Kidney (tissue), 14 donors: ENCODE measurements around the gene CEMIP. TPM values are rescaled to one million over a fixed set of nuclear protein-coding genes. Genes with fewer than 3 reads are reported as not detected.

Experiments
- DNase-seq, 5 donors: peaks; one replicate each; pipeline ENCODE4 v3.0.0-alpha.2; 2013 to 2020
- FAIRE-seq: peaks from 2 replicates; lab custom pipeline; 2012; peaks lifted over from hg19 to GRCh38; lab: Jason Lieb, UNC
- H3K27ac ChIP-seq, 2 donors: one replicate each; pipeline ENCODE4 v1.7.0; 2013; ENCODE audit warnings: low read depth in 2 of 2, low read length in 2 of 2, inconsistent platforms in 1 of 2
- H3K27me3 ChIP-seq: one replicate; pipeline ENCODE4 v1.7.1; 2013; ENCODE audit warnings: low read length, inconsistent platforms; ENCODE audit not compliant: control insufficient read depth, insufficient read depth
- H3K36me3 ChIP-seq, 3 donors: one replicate each; pipeline versions ENCODE4 v1.7.0 to v1.7.1; 2013; ENCODE audit warnings: low read length in 3 of 3, control low read depth in 1 of 3, inconsistent platforms in 1 of 3; ENCODE audit not compliant: insufficient read depth in 3 of 3, control insufficient read depth in 2 of 3
- H3K4me1 ChIP-seq, 3 donors: one replicate each; pipeline versions ENCODE4 v1.7.0 to v1.7.1; 2013; ENCODE audit warnings: low read length in 3 of 3, inconsistent platforms in 1 of 3, low read depth in 1 of 3; ENCODE audit not compliant: control insufficient read depth in 2 of 3, insufficient read depth in 2 of 3
- H3K4me3 ChIP-seq, 3 donors: one replicate each; pipeline versions ENCODE4 v1.7.0 to v1.8.1; 2013; ENCODE audit warnings: low read length in 3 of 3, control low read depth in 1 of 3, inconsistent platforms in 1 of 3
- H3K9ac ChIP-seq, 3 donors: one replicate each; pipeline versions ENCODE4 v1.7.0 to v1.7.1; 2013; ENCODE audit warnings: low read length in 3 of 3, control low read depth in 1 of 3, inconsistent platforms in 1 of 3
- H3K9me3 ChIP-seq, 3 donors: one replicate each; pipeline versions ENCODE4 v1.7.0 to v1.7.1; 2013; ENCODE audit warnings: low read length in 3 of 3, control low read depth in 1 of 3, inconsistent platforms in 1 of 3; ENCODE audit not compliant: control insufficient read depth in 2 of 3, insufficient read depth in 1 of 3
- intact Hi-C: fragments of 100-400 bp; cut with DNase I; formaldehyde crosslinking; loops from one replicate; pipeline ENCODE4 v1.11.1; 2022
- polyA plus RNA-seq: library from polyadenylated mRNA; stranded (reverse); fragments of 350-450 nt; fragmentation: Illumina TruSeq; extraction: RNeasy Lipid Tissue Mini Kit (QIAGEN cat#74804); gene quantifications from one replicate; pipeline ENCODE4 v1.2.3, GENCODE V29; 2014; ENCODE audit warnings: low read depth, low replicate concordance; ENCODE audit not compliant: insufficient read depth
- total RNA-seq: library from RNA; stranded (reverse); fragmentation: NEBNext Ultra II Directional; extraction: Animal tissue kit (Norgen Biotek cat#: 25700); gene quantifications from one replicate; pipeline ENCODE4 v1.2.1, GENCODE V29; 2021
- TF ChIP-seq, protein P1 (sequence below): IDR thresholded peaks from 3 replicates; pipeline ENCODE4 v1.5.1; 2012; ENCODE audit warnings: mild to moderate bottlenecking, moderate library complexity, borderline replicate concordance; ENCODE audit not compliant: insufficient read depth; ENCODE audit errors: extremely low read depth
- donor health status: control.
- donor health status: control.
- donor health status: control.
- donor health status: control.
- donor health status: control.
- donor health status: DM: yes; HTN: yes; CAD: no.
- donor health status: Normal renal cell carcinoma (clear cell type).

The CEMIP gene
- total and polyA plus RNA-seq, 2 donors from 2014 or later = 0.11 to 0.57 TPM

DNA sequence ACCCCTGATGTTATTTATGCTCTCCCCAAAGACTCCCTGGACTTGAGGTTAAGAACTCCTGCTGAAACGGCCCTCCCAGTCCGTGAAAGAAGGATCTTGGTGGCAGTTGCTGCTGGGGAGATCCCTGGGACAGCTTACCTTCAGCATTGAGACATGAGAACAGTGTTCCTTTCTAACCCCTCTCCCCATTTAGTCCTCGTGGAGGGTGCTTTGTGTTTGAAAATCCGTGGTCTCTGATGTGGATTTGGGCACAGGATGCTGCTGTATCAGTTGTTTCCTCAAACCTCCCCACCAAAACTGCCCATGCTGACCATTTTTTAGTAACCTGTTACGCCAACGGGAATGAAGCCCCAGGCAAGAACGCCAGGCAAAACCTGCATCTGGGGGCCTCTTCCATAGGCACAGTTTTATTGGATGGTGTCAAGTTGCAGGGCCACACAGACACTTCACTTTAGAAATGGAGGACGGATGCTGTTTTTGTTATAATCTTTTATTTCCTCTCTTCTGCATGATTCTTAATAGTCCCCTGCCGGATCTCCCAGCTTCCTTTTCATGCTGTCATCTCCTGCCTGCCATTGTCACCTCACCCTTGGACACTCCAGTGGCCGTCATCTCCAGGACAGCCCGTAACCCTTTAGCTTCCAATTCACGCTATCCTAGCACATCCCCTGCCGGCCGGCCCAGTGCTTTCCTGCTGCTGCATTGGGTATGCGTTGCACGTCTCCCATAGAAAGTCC is 31.7 kb upstream of the CEMIP start:
- peak in 4 of 5 donors; percentile 45 to 66 (median 55) for DNase-seq
- no peak for FAIRE-seq
- H3K27ac ChIP-seq = no peak overlapping the region
- H3K27me3 ChIP-seq = no peaks in the 10 kb centered on the region
- H3K9me3 ChIP-seq = no peaks in the 10 kb centered on the region
- H3K36me3 ChIP-seq = no peaks in the 10 kb centered on the region
- intact Hi-C loops = no loop called here
- H3K4me1 ChIP-seq = peaks cover 0 to 3% (median 0%) of the 10 kb centered on the region in 3 donors
- TF ChIP-seq, protein P1, sequence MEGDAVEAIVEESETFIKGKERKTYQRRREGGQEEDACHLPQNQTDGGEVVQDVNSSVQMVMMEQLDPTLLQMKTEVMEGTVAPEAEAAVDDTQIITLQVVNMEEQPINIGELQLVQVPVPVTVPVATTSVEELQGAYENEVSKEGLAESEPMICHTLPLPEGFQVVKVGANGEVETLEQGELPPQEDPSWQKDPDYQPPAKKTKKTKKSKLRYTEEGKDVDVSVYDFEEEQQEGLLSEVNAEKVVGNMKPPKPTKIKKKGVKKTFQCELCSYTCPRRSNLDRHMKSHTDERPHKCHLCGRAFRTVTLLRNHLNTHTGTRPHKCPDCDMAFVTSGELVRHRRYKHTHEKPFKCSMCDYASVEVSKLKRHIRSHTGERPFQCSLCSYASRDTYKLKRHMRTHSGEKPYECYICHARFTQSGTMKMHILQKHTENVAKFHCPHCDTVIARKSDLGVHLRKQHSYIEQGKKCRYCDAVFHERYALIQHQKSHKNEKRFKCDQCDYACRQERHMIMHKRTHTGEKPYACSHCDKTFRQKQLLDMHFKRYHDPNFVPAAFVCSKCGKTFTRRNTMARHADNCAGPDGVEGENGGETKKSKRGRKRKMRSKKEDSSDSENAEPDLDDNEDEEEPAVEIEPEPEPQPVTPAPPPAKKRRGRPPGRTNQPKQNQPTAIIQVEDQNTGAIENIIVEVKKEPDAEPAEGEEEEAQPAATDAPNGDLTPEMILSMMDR = no peak
- peak overlapping the region in 1 of 3 donors; percentile 27 for H3K4me3 ChIP-seq
- no peak overlapping the region for H3K9ac ChIP-seq

DNA sequence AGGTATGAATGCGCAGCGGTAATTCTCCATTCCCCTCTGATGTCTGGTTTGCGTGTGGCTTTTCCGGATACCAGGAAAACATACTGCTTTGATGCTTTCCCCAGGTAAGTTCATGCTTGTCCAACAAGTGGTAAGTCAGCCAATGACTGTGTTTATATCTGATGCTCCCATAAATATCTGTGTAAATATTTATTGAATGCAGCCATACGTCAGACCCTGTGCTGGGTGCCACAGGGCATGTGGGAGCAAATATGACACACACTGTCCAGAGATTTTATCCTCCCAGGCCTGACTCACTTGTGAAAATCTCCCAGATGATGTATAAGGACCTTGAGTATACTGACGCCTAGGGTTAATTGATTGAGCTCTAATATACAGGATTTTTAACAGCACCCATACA is 29.6 kb upstream of the CEMIP start:
- no peaks in the 10 kb centered on the region for H3K27me3 ChIP-seq
- intact Hi-C loops = no loop called here
- H3K4me1 ChIP-seq = peaks cover 0 to 3% (median 0%) of the 10 kb centered on the region in 3 donors
- DNase-seq (no peak), FAIRE-seq (no peak)
- TF ChIP-seq, protein P1 = no peak
- no peak overlapping the region for H3K4me3 ChIP-seq
- no peaks in the 10 kb centered on the region for H3K9me3 ChIP-seq
- peak overlapping the region in 1 of 2 donors; percentile 20 for H3K27ac ChIP-seq
- H3K9ac ChIP-seq = no peak overlapping the region
- no peaks in the 10 kb centered on the region for H3K36me3 ChIP-seq

DNA sequence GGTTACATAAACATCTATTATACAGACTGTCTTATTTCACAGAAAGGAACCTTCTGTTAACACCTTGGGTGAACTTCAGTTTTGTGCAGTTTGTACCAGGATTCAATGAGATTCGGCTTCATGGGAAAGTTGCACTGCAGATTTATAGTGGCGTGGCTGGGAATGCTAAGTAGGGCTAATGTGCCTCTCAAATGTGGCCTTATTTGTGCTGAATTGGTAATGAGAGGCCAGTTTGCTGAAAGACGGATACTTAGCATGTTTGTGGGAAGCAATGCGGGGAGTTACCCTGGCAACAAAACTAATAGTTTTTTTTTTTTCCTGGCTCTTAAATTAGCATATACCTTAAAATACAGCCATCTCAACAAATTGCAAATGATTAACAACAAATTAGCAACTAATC is 28.6 kb upstream of the CEMIP start:
- intact Hi-C loops = no loop called here
- Histone ChIP-seq H3K4me1 (peaks cover 0 to 3% (median 0%) of the 10 kb centered on the region in 3 donors), H3K9me3 (no peaks in the 10 kb centered on the region), H3K27me3 (no peaks in the 10 kb centered on the region), H3K9ac (no peak overlapping the region), H3K36me3 (no peaks in the 10 kb centered on the region), H3K27ac (no peak overlapping the region), H3K4me3 (no peak overlapping the region)
- TF ChIP-seq, protein P1 = no peak
- peak in 3 of 5 donors; percentile 24 to 80 (median 77) for DNase-seq
- no peak for FAIRE-seq
